Mucosa of descending colon (tissue), 3 donors: Measurements from ENCODE around the gene BBX. TPM values are rescaled to one million over a fixed set of nuclear protein-coding genes. Genes with fewer than 3 reads are reported as not detected.

Source experiments
- ATAC-seq: fragments of 200-7000 bp; cut with Tn5 transposase; one replicate; pipeline ENCODE4 v1.9.1; 2020; ENCODE audit warnings: mild to moderate bottlenecking, moderate library complexity
- DNase-seq, 3 donors: peaks; one replicate each; pipeline ENCODE4 v3.0.0-alpha.2; 2020
- H3K36me3 ChIP-seq: fragments of 200-600 bp; one replicate; pipeline ENCODE4 v1.8.0; 2021; ENCODE audit warnings: low read depth, mild to moderate bottlenecking
- H3K4me1 ChIP-seq: fragments of 200-600 bp; one replicate; pipeline ENCODE4 v1.8.0; 2021; ENCODE audit warnings: low read depth, mild to moderate bottlenecking
- H3K4me3 ChIP-seq: fragments of 200-600 bp; one replicate; pipeline ENCODE4 v1.8.0; 2021; ENCODE audit warnings: mild to moderate bottlenecking
- H3K9me3 ChIP-seq: fragments of 200-600 bp; one replicate; pipeline ENCODE4 v1.8.0; 2021; ENCODE audit warnings: mild to moderate bottlenecking
- CTCF ChIP-seq: fragments of 200-600 bp; IDR thresholded peaks from one replicate; pipeline ENCODE4 v1.8.0; 2022; ENCODE audit warnings: antibody characterized with exemption, mild to moderate bottlenecking
- intact Hi-C, 2 donors: fragments of 100-400 bp; cut with DNase I in 1 of 2; cut with micrococcal nuclease in 1 of 2; formaldehyde crosslinking; loops; one replicate each; pipeline versions ENCODE4 v1.11.0 to v1.11.1; 2022; cut with DNase I, micrococcal nuclease
- total RNA-seq, 3 donors: library from RNA; stranded (reverse); fragmentation: NEBNext Ultra II Directional in 2 of 3; extraction: Animal tissue kit (Norgen Biotek cat#: 25700) in 2 of 3; gene quantifications; one replicate each; pipeline versions ENCODE4 v1.2.1 to v1.2.4, GENCODE V29; 2021 to 2023
- donor health status: DM: no; HTN: no; CAD: no; lungs with moderate emphysema.
- donor health status: DM: no; HTN: no; CAD: no.
- donor health status: DM: no; HTN: yes; CAD: no.

BBX gene
- total RNA-seq, 3 donors from 2014 or later: 24.4 to 69.9 (median 26.0) TPM

DNA sequence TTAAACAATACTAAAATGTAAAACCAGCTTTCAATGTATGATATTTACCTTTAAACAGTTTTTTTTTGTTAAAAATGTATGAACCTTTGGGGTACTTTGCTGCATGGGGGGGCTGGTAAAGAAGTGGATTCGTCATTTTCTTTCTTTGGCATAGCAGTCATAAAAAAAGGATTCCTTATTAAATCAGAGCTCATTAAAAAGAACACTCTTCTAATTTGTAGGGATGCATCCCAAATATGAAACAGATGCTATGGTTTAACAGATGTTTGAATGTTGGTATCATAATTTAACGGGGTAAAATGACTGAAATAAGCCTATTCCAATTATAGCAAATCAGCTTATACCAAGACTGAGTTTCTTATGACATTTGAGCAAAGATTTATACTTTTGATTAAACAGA is 234.4 kb downstream of the BBX start:
- Histone ChIP-seq H3K4me3 (no peak overlapping the region), H3K9me3 (no peaks in the 10 kb centered on the region), H3K36me3 (no peaks in the 10 kb centered on the region), H3K4me1 (no peaks in the 10 kb centered on the region)
- ATAC-seq (no peak), DNase-seq (no peak)
- intact Hi-C loops: no loop called here
- no peak for TF ChIP-seq CTCF

- Histone ChIP-seq H3K9me3 (no peaks in the 10 kb centered on the region), H3K4me3 (no peak overlapping the region), H3K36me3 (no peaks in the 10 kb centered on the region), H3K4me1 (no peaks in the 10 kb centered on the region)
- no peak for TF ChIP-seq CTCF
- DNase-seq (no peak), ATAC-seq (no peak)
- intact Hi-C loops: no loop called here
Measured at GRCh38 chr3:107760144-107760543, 237.4 kb downstream of the BBX start.

DNA sequence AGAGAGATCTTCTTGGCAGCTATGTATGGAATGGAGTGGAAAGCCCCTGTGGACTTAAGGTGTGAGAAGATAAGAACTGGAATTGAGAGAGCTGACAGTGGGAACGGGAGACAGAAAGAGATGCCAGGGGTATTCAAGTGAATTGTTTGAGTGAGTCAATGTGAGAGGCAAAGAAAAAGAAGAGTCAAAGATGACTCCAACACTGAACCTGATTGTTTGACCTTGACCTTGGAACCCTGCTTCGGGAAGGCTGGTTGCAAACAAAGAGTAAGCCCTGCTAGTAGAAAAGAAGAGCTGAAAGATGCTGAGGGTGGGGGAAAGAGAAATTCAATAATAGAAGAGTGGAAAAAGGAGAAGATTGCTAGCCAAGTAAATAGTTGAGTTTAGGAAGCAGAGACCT is 238.6 kb downstream of the BBX start:
- DNase-seq (no peak), ATAC-seq (no peak)
- H3K9me3 ChIP-seq: no peaks in the 10 kb centered on the region
- no peaks in the 10 kb centered on the region for H3K36me3 ChIP-seq
- intact Hi-C loops: no loop called here
- H3K4me3 ChIP-seq: no peak overlapping the region
- TF ChIP-seq CTCF: no peak
- no peaks in the 10 kb centered on the region for H3K4me1 ChIP-seq

DNA sequence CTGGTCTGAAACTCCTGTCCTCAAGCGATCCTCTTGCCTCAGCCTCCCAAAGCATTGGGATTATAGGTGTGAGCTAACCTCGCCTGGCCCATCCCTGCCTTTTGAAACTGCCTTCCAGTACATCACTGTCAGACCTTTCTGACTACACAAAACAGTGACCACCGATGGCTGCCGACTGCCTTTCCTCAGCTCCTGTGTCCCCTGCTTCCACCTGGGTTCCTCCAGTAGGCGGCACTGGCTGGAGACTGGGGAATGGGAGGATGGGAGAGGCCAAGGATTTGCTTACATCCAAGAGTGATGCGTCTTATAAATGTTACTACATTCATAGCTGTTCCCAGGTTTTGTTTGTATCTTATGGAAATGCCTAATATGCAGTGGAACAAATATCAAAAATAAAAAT is 242.8 kb downstream of the BBX start:
- ATAC-seq: no peak
- no peak for DNase-seq
- H3K9me3 ChIP-seq: no peaks in the 10 kb centered on the region
- H3K36me3 ChIP-seq: no peaks in the 10 kb centered on the region
- no peak overlapping the region for H3K4me3 ChIP-seq
- H3K4me1 ChIP-seq: no peaks in the 10 kb centered on the region
- no peak for TF ChIP-seq CTCF
- intact Hi-C loops: no loop called here

DNA sequence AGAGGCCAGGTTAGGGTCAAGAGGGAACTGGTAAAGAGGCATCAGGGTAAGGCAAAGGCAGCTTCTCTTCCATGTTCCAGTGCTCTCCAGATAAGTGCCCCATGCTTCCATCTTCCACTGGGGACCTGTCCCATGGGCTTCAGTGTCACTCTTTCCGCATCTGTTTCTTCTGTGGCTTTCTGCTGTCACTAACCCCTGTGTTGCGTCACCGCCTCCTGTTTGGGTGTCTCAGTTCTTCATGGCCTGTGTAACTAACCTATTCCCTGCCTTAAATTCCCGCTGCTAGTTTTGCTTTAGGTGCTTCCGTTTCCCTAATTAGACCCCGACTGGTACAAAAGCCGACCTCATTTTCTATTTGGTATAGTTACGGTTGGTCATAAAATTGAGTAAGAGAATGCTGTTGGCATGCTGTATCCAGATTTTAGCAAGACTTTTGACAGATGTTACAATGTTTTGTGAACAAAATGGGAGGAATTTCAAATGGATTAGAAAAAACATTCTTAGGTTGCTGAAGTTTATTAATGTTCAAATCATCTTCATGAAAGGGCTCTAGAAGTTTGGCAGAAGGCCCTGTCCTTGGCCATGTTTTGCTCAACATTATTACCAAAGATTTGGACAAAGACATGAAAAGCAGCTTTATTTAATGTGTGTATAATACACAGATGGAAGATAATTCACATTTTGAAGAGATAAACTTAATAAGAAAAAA is 245.3 kb downstream of the BBX start:
- no peak for TF ChIP-seq CTCF
- intact Hi-C loops: no loop called here

GRCh38 chr3:107769882-107770281 is 247.1 kb downstream of the BBX start:
- Histone ChIP-seq H3K4me1 (no peaks in the 10 kb centered on the region), H3K36me3 (no peaks in the 10 kb centered on the region), H3K4me3 (no peak overlapping the region), H3K9me3 (no peaks in the 10 kb centered on the region)
- intact Hi-C loops: no loop called here
- no peak for TF ChIP-seq CTCF
- DNase-seq (no peak), ATAC-seq (no peak)

More for the DNA sequence above, 245.3 kb downstream of the BBX start:
- Histone ChIP-seq H3K9me3 (no peaks in the 10 kb centered on the region), H3K4me1 (no peaks in the 10 kb centered on the region), H3K36me3 (no peaks in the 10 kb centered on the region), H3K4me3 (no peak overlapping the region)
- DNase-seq: no peak
- ATAC-seq: no peak
